Vagina (tissue), 2 donors: ENCODE measurements around the gene ATP2B2. TPM values are rescaled to one million over a fixed set of nuclear protein-coding genes. Genes with fewer than 3 reads are reported as not detected.

Source experiments
- DNase-seq, 2 donors: peaks; one replicate each; pipeline ENCODE4 v3.0.0-alpha.2; 2017; ENCODE audit errors: extremely low spot score in 2 of 2
- H3K27ac ChIP-seq: fragments of 200-600 bp; sonication (generic); one replicate; pipeline ENCODE4 v1.5.1; 2019
- H3K27me3 ChIP-seq: fragments of 200-600 bp; sonication (generic); one replicate; pipeline ENCODE4 v1.5.1; 2019
- H3K36me3 ChIP-seq, 2 donors: fragments of 200-600 bp; sonication (generic); one replicate each; pipeline ENCODE4 v1.5.1; 2017 to 2019
- H3K4me1 ChIP-seq: fragments of 200-600 bp; sonication (generic); one replicate; pipeline ENCODE4 v1.5.1; 2019
- H3K4me3 ChIP-seq, 2 donors: fragments of 200-600 bp; sonication (generic); 1 replicate in 1 of 2; 2 replicates in 1 of 2; pipeline ENCODE4 v1.5.1; 2016 to 2019
- H3K9me3 ChIP-seq: fragments of 200-600 bp; sonication (generic); one replicate; pipeline ENCODE4 v1.5.1; 2019
- POLR2A ChIP-seq, 2 donors: fragments of 450-650 bp; IDR thresholded peaks; one replicate each; pipeline ENCODE4 v1.6.1; 2017; ENCODE audit warnings: antibody characterized with exemption in 2 of 2, mild to moderate bottlenecking in 2 of 2, moderate library complexity in 2 of 2
- POLR2AphosphoS5 ChIP-seq, 2 donors: sonication (generic); formaldehyde crosslinking; IDR thresholded peaks; one replicate each; pipeline ENCODE4 v1.9.0; 2017; ENCODE audit warnings: antibody characterized with exemption in 2 of 2, mild to moderate bottlenecking in 2 of 2, low read depth in 1 of 2; ENCODE audit not compliant: insufficient read depth in 1 of 2
- intact Hi-C: fragments of 100-400 bp; cut with DNase I; formaldehyde crosslinking; loops from one replicate; pipeline ENCODE4 v1.15.1; 2023
- total RNA-seq: library from RNA; depleted of rRNA; stranded (reverse); fragments of >200 nt; gene quantifications from one replicate; pipeline ENCODE4 v1.2.3, GENCODE V29; 2016
- TF ChIP-seq, protein P1 (sequence below), 3 experiments: fragments of 450-650 bp in 2 of 3; fragments of 200-600 bp in 1 of 3; sonication (generic) in 1 of 3; IDR thresholded peaks; one replicate each; pipeline ENCODE4 v1.5.1; 2017 to 2019; ENCODE audit warnings: antibody characterized with exemption in 3 of 3, mild to moderate bottlenecking in 2 of 3, moderate library complexity in 2 of 3

Gene ATP2B2
- total RNA-seq, 1 donor from 2014 or later = 0.25 TPM

DNA sequence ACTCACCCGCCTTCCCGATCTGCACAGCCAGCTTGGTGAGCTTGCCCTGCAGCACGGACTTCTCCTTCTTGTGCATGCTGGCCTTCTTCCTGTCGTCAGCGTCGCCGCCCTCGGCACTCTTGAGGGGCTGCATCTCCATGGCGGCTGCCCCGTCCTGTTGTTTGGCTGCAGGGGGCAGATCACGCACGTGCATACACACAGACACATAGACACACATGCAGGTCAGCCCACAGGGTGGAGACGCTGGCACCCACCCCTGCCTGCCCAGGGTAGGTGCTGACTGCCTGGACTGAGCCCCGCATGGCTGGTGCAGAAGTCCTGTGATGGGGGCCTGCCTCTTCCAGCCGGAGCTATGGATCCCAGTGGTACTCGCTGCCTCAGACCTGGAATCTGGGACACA lies 127.1 kb downstream of the ATP2B2 start:
- Histone ChIP-seq H3K27me3 (no peaks in the 10 kb centered on the region), H3K4me1 (no peaks in the 10 kb centered on the region), H3K4me3 (no peak overlapping the region), H3K27ac (no peak overlapping the region), H3K9me3 (no peaks in the 10 kb centered on the region), H3K36me3 (no peaks in the 10 kb centered on the region)
- no peak for DNase-seq
- intact Hi-C loops = no loop called here
- TF ChIP-seq POLR2A (IDR thresholded peaks at IDR 0.05) = no peak
- TF ChIP-seq, protein P1, sequence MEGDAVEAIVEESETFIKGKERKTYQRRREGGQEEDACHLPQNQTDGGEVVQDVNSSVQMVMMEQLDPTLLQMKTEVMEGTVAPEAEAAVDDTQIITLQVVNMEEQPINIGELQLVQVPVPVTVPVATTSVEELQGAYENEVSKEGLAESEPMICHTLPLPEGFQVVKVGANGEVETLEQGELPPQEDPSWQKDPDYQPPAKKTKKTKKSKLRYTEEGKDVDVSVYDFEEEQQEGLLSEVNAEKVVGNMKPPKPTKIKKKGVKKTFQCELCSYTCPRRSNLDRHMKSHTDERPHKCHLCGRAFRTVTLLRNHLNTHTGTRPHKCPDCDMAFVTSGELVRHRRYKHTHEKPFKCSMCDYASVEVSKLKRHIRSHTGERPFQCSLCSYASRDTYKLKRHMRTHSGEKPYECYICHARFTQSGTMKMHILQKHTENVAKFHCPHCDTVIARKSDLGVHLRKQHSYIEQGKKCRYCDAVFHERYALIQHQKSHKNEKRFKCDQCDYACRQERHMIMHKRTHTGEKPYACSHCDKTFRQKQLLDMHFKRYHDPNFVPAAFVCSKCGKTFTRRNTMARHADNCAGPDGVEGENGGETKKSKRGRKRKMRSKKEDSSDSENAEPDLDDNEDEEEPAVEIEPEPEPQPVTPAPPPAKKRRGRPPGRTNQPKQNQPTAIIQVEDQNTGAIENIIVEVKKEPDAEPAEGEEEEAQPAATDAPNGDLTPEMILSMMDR (IDR thresholded peaks at IDR 0.05) = no peak
- TF ChIP-seq POLR2AphosphoS5 (IDR thresholded peaks at IDR 0.05; ENCODE audit: insufficient read depth in 1 of 2, low read depth in 1 of 2) = no peak

DNA sequence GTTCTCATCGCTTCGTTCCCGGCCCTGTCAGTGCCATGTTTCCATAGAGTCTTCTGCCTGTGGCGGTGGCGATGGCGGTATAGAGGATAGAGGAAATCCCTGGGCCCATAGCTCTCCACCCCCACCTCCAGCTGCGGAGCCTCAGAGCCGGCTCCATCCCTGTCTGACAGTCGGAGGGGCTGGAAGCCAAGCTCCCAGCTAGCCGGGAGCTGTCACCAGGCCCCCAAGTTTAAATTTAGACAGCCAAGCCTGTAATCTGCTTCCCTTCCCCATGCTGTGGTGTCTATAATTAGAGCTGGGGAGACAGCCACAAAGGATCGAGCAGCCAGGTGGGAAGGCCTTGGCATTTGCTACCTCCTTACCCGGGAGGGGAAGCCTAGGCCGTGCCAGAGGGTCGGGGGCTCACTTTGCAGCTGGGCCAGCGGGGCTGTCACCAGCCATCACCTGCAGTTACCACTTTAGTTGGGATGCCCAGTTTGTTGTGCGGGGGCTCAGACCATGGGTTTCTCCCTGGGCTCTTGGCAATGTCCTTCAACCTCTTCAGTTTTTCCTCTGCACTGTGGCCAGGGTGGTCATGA lies 128.1 kb downstream of the ATP2B2 start:
- H3K4me3 ChIP-seq = no peak overlapping the region
- TF ChIP-seq POLR2AphosphoS5 (IDR thresholded peaks at IDR 0.05; ENCODE audit: insufficient read depth in 1 of 2, low read depth in 1 of 2) (no peak), POLR2A (IDR thresholded peaks at IDR 0.05) (no peak)
- TF ChIP-seq, protein P1 (IDR thresholded peaks at IDR 0.05) = no peak
- no peaks in the 10 kb centered on the region for H3K36me3 ChIP-seq
- H3K27me3 ChIP-seq = no peaks in the 10 kb centered on the region
- intact Hi-C loops = no loop called here
- no peaks in the 10 kb centered on the region for H3K9me3 ChIP-seq
- no peaks in the 10 kb centered on the region for H3K4me1 ChIP-seq
- H3K27ac ChIP-seq = no peak overlapping the region
- DNase-seq = no peak

DNA sequence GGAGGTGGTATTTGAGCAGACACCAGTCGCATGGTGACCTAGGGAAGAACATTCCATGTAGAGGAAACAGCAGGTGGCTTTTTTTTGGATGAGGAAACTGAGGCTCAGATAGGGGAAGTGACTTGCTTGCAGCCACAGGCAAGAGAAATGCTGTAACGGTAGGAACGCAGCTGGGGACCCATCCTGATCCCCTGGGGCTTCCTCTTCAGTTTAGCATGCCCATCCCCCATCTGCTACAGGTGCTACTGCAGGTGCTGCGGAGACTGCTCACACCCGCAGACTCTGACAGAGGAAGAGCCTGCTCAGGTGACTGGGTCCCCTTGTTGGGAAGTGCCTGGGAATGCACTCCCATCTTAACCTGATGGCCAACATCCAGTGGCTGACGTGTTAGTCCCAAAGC lies 129.0 kb downstream of the ATP2B2 start:
- intact Hi-C loops = no loop called here
- Histone ChIP-seq H3K4me3 (no peak overlapping the region), H3K9me3 (no peaks in the 10 kb centered on the region), H3K4me1 (no peaks in the 10 kb centered on the region), H3K36me3 (no peaks in the 10 kb centered on the region), H3K27me3 (no peaks in the 10 kb centered on the region), H3K27ac (no peak overlapping the region)
- DNase-seq = no peak
- TF ChIP-seq, protein P1 (IDR thresholded peaks at IDR 0.05) = no peak
- TF ChIP-seq POLR2A (IDR thresholded peaks at IDR 0.05) (no peak), POLR2AphosphoS5 (IDR thresholded peaks at IDR 0.05; ENCODE audit: insufficient read depth in 1 of 2, low read depth in 1 of 2) (no peak)

DNA sequence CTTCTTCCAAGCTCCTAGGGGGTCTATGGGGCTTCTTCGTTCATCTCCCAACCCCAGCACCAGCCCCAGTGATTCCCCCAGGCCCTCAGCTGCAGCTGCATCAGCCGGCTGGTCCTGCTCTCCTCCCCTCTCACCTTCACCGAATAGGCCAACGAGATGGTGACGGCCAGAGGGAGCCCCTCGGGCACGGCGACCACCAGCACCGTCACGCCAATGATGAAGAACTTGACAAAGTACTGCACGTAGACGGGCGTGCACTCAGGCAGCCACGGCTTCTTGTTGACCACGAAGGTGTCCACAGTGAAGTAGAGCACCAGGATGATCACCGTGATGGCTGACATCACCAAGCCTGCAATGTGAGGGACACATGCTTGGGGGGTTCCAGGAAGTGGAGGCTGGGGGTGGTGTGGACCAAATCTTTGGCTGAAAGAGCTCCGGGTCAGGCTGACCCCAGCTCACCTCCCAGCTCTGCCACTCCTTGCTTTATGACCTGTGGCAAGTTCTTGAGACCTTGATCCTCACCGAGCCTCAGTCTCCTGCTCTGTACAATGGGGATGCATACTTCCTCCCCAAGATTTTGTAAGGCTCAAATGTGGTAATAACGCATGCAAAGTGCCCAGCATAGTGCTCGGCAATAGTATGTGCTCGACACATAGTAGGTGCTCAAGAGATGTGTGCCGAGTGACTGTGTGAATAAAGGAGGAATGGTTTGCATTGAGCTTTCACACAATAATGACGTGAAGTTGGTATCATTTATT lies 129.9 kb downstream of the ATP2B2 start:
- TF ChIP-seq, protein P1 (IDR thresholded peaks at IDR 0.05) = no peak
- TF ChIP-seq POLR2AphosphoS5 (IDR thresholded peaks at IDR 0.05; ENCODE audit: insufficient read depth in 1 of 2, low read depth in 1 of 2) = no peak
- no peak for TF ChIP-seq POLR2A (IDR thresholded peaks at IDR 0.05)
- Histone ChIP-seq H3K36me3 (no peaks in the 10 kb centered on the region), H3K9me3 (no peaks in the 10 kb centered on the region), H3K27ac (no peak overlapping the region), H3K4me3 (no peak overlapping the region), H3K4me1 (no peaks in the 10 kb centered on the region), H3K27me3 (no peaks in the 10 kb centered on the region)
- no peak for DNase-seq
- intact Hi-C loops = no loop called here

DNA sequence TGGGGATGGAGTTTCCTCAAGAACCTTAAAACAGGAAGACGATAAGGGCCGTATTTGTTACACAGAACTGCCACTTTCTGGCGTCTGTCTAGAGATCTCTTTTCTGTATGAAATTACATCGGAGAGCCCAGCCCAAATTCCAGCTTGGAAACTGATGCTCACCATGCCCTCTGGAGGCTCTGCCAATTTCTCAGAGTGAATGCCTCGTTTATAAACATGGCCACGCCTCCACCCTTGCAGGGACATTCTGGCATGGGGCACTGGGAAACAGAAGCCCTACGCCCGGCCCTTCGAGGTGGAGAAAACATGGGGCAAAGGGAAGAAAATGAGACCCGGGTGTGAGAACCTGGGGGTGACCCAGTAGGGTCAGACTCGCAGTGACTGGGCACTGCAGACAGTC lies 131.1 kb downstream of the ATP2B2 start:
- intact Hi-C loops = no loop called here
- H3K4me1 ChIP-seq = no peaks in the 10 kb centered on the region
- no peak overlapping the region for H3K27ac ChIP-seq
- no peak for DNase-seq
- no peaks in the 10 kb centered on the region for H3K9me3 ChIP-seq
- no peak overlapping the region for H3K4me3 ChIP-seq
- no peaks in the 10 kb centered on the region for H3K27me3 ChIP-seq
- no peaks in the 10 kb centered on the region for H3K36me3 ChIP-seq
- TF ChIP-seq, protein P1 (IDR thresholded peaks at IDR 0.05) = no peak
- TF ChIP-seq POLR2AphosphoS5 (IDR thresholded peaks at IDR 0.05; ENCODE audit: insufficient read depth in 1 of 2, low read depth in 1 of 2) (no peak), POLR2A (IDR thresholded peaks at IDR 0.05) (no peak)
